HUES64 (cell line): ENCODE results near the gene NPY5R. TPM values are rescaled to one million over a fixed set of nuclear protein-coding genes. Genes with fewer than 3 reads are reported as not detected.

Source experiments
- H3K27ac ChIP-seq: 2 replicates; pipeline ENCODE4 v1.7.0; 2013; ENCODE audit warnings: low read depth, low read length, inconsistent platforms
- H3K27me3 ChIP-seq: 2 replicates; pipeline ENCODE4 v1.6.1; 2013; ENCODE audit warnings: mild to moderate bottlenecking, low read length; ENCODE audit not compliant: insufficient read depth
- H3K36me3 ChIP-seq: 2 replicates; pipeline ENCODE4 v1.6.1; 2013; ENCODE audit warnings: mild to moderate bottlenecking, low read length; ENCODE audit not compliant: insufficient read depth
- H3K4me1 ChIP-seq: 2 replicates; pipeline ENCODE4 v1.6.1; 2013; ENCODE audit warnings: mild to moderate bottlenecking, low read length, moderate library complexity; ENCODE audit not compliant: insufficient read depth
- H3K4me3 ChIP-seq: 2 replicates; pipeline ENCODE4 v1.5.1; 2013; ENCODE audit warnings: mild to moderate bottlenecking, low read length, moderate library complexity
- H3K9ac ChIP-seq: 2 replicates; pipeline ENCODE4 v1.6.1; 2013; ENCODE audit warnings: mild to moderate bottlenecking, low read depth, low read length
- H3K9me3 ChIP-seq: 2 replicates; pipeline ENCODE4 v1.6.1; 2013; ENCODE audit warnings: low read depth, low read length; ENCODE audit not compliant: insufficient read depth
- WGBS: fragments of 150-250, 120-280 bp; methylation state at CpG from one replicate; pipeline ENCODE4 v1.1.7; 2013; ENCODE audit warnings: missing lambda C conversion rate; 5-methylcytosine and 5-hydroxymethylcytosine counted together
- polyA plus RNA-seq, 2 experiments: library from polyadenylated mRNA; stranded (reverse); fragments of 50-300 nt; gene quantifications; one replicate each; pipeline ENCODE4 v1.2.3, GENCODE V29; 2013

The NPY5R gene
- polyA plus RNA-seq (2013, experiment 1 of 2) = 0.80 TPM
- polyA plus RNA-seq (2013, experiment 2 of 2) = 1.5 TPM

- H3K27me3 ChIP-seq = peaks cover 70% of the 10 kb centered on the region
- H3K4me3 ChIP-seq = peak within 1 kb of the TSS; percentile 84
- peak within 1 kb of the TSS; percentile 54; the same call in 1 of the 2 replicates for H3K9ac ChIP-seq
- no peaks in the 10 kb centered on the region for H3K36me3 ChIP-seq
- peaks cover 4% of the 10 kb centered on the region; the same call in 1 of the 2 replicates for H3K4me1 ChIP-seq
- no peaks in the 10 kb centered on the region for H3K9me3 ChIP-seq
- WGBS = under 1% methylated on average over 55 of the region's 55 CpGs
- no peak within 1 kb of the TSS for H3K27ac ChIP-seq
Observed at GRCh38 chr4:163343604-163344146, at the start of gene NPY5R. Gene NPY5R (plus strand): TSS chr4:163343892. CDS start chr4:163350274, 6,382 bp downstream.

GRCh38 chr4:163295138-163295537 lies 48.6 kb upstream of the NPY5R start:
- no peaks in the 10 kb centered on the region for H3K9me3 ChIP-seq
- WGBS = 90% methylated on average over 3 of the region's 3 CpGs
- no peak overlapping the region for H3K9ac ChIP-seq
- no peak overlapping the region for H3K27ac ChIP-seq
- no peaks in the 10 kb centered on the region for H3K36me3 ChIP-seq
- no peak overlapping the region for H3K4me3 ChIP-seq
- H3K27me3 ChIP-seq = no peaks in the 10 kb centered on the region
- H3K4me1 ChIP-seq = no peaks in the 10 kb centered on the region

GRCh38 chr4:163300445-163300844 lies 43.2 kb upstream of the NPY5R start:
- 95% methylated on average over 3 of the region's 3 CpGs for WGBS
- H3K36me3 ChIP-seq = no peaks in the 10 kb centered on the region
- H3K9ac ChIP-seq = no peak overlapping the region
- H3K4me1 ChIP-seq = no peaks in the 10 kb centered on the region
- no peak overlapping the region for H3K27ac ChIP-seq
- no peak overlapping the region for H3K4me3 ChIP-seq
- no peaks in the 10 kb centered on the region for H3K9me3 ChIP-seq
- H3K27me3 ChIP-seq = no peaks in the 10 kb centered on the region

GRCh38 chr4:163303069-163303468 lies 40.6 kb upstream of the NPY5R start:
- H3K4me3 ChIP-seq = no peak overlapping the region
- H3K9me3 ChIP-seq = no peaks in the 10 kb centered on the region
- no peaks in the 10 kb centered on the region for H3K36me3 ChIP-seq
- no peak overlapping the region for H3K27ac ChIP-seq
- H3K27me3 ChIP-seq = no peaks in the 10 kb centered on the region
- no peaks in the 10 kb centered on the region for H3K4me1 ChIP-seq
- 89% methylated on average over 2 of the region's 2 CpGs for WGBS
- H3K9ac ChIP-seq = no peak overlapping the region

- no peaks in the 10 kb centered on the region for H3K4me1 ChIP-seq
- H3K9ac ChIP-seq = no peak overlapping the region
- 88% methylated on average over 1 of the region's 1 CpG for WGBS
- H3K27ac ChIP-seq = no peak overlapping the region
- H3K4me3 ChIP-seq = no peak overlapping the region
- no peaks in the 10 kb centered on the region for H3K9me3 ChIP-seq
- no peaks in the 10 kb centered on the region for H3K36me3 ChIP-seq
- no peaks in the 10 kb centered on the region for H3K27me3 ChIP-seq
Observed at GRCh38 chr4:163309466-163309865, 34.2 kb upstream of the NPY5R start.

GRCh38 chr4:163317110-163317509 lies 26.6 kb upstream of the NPY5R start:
- Histone ChIP-seq H3K27me3 (no peaks in the 10 kb centered on the region), H3K36me3 (no peaks in the 10 kb centered on the region), H3K27ac (peak overlapping the region; percentile 55; the same call in 1 of the 2 replicates), H3K4me1 (0 out of 2 replicates have a peak, but pooled peaks cover 5% of the 10 kb centered on the region), H3K4me3 (no peak overlapping the region), H3K9ac (no peak overlapping the region), H3K9me3 (peaks cover 25% of the 10 kb centered on the region)
- WGBS = 0% methylated on average over 1 of the region's 1 CpG

- Histone ChIP-seq H3K4me1 (no peaks in the 10 kb centered on the region), H3K27me3 (peaks cover 25% of the 10 kb centered on the region), H3K36me3 (no peaks in the 10 kb centered on the region), H3K9ac (no peak overlapping the region), H3K9me3 (peaks cover 6% of the 10 kb centered on the region; the same call in 1 of the 2 replicates), H3K4me3 (peak overlapping the region; percentile 68), H3K27ac (no peak overlapping the region)
- WGBS = 92% methylated on average over 16 of the region's 16 CpGs
Observed at GRCh38 chr4:163330916-163331628, 12.6 kb upstream of the NPY5R start.

GRCh38 chr4:163331629-163332376 lies 11.9 kb upstream of the NPY5R start:
- Histone ChIP-seq H3K27me3 (peaks cover 25% of the 10 kb centered on the region), H3K36me3 (no peaks in the 10 kb centered on the region), H3K9ac (peak overlapping the region; percentile 79), H3K27ac (no peak overlapping the region), H3K4me3 (peak overlapping the region; percentile 68), H3K9me3 (peaks cover 6% of the 10 kb centered on the region; the same call in 1 of the 2 replicates), H3K4me1 (no peaks in the 10 kb centered on the region)
- 2% methylated on average over 58 of the region's 58 CpGs for WGBS

GRCh38 chr4:163332526-163333406 lies 10.9 kb upstream of the NPY5R start, which contains the start of gene NPY1R:
Gene NPY1R (minus strand): TSS chr4:163332596. CDS start chr4:163326554, 6,042 bp downstream.
- no peak within 1 kb of the TSS for H3K27ac ChIP-seq
- peaks cover 6% of the 10 kb centered on the region; the same call in 1 of the 2 replicates for H3K9me3 ChIP-seq
- H3K9ac ChIP-seq = peak within 1 kb of the TSS; percentile 79
- H3K4me1 ChIP-seq = no peaks in the 10 kb centered on the region
- H3K27me3 ChIP-seq = peaks cover 25% of the 10 kb centered on the region
- H3K4me3 ChIP-seq = peak within 1 kb of the TSS; percentile 68
- 14% methylated on average over 35 of the region's 36 CpGs for WGBS
- H3K36me3 ChIP-seq = no peaks in the 10 kb centered on the region

- Histone ChIP-seq H3K36me3 (no peaks in the 10 kb centered on the region), H3K9ac (no peak overlapping the region), H3K4me1 (no peaks in the 10 kb centered on the region), H3K27me3 (peaks cover 36% of the 10 kb centered on the region), H3K9me3 (peaks cover 6% of the 10 kb centered on the region; the same call in 1 of the 2 replicates), H3K27ac (no peak overlapping the region), H3K4me3 (no peak overlapping the region)
- WGBS = 97% methylated on average over 3 of the region's 3 CpGs
Observed at GRCh38 chr4:163335384-163335783, 8.3 kb upstream of the NPY5R start.
